Measurements from ENCODE around the gene CNOT4.

- TF ChIP-seq EZH2 (IDR thresholded peaks at IDR 0.05; ENCODE audit: insufficient read depth, poor library complexity, severe bottlenecking): no peak
- TF ChIP-seq EZH2phosphoT487 (IDR thresholded peaks at IDR 0.05; ENCODE audit: insufficient read depth, low read depth): no peak
These were observed 160.2 kb downstream of the CNOT4 start for GRCh38 chr7:135349746-135350145.
